Measurements from ENCODE around the gene UBE2I.
A peak's percentile ranks its signal among the peaks of the same experiment; 100 is the strongest.

UBE2I gene

DNA sequence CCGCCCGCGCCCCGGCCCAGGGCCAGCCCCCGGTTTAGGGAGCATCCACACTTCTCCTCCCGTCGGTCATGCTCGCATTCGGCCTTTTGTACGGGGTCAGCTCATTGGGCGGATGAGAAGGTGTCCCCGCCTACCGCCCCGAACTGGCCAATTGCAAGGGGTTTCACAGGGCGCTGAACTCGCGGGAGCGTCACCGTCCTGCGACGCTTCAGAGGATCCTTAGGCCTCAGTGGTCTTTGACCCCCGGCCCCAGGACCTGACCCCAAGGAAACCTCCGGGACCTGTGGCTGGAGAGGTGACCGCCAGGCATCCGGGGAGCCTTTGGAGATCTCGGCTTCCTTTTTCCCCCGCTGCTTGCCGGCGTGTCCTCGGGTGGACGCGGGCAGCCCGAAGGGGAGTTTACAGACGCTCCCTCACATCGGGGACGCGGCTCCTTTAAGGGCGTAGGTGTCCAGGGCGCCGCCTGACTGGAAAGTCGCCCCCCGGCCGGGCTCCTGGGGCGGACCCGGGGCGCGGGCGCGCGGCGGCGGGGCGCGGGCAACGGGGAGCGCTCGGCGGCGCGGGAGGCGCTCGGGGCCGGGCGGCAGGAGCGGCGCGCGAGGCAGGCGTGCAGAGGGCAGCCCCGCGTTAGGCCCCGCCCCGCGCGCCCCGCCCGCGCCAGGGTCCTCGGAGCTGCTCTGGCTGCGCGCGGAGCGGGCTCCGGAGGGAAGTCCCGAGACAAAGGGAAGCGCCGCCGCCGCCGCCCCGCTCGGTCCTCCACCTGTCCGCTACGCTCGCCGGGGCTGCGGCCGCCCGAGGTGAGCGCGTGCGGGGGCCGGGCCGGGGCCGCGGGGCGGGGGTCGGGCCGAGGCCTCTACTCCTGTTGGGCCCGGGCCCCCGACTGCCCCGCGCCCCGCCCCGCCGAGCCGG is at the start of gene UBE2I:
Gene UBE2I, plus strand, starts transcription at position 660 of the 909 bp plus-strand sequence. CDS start 4,395 bp downstream, outside the sequence.
- Histone ChIP-seq H3K4me1 (ENCODE audit: insufficient read depth, insufficient read length) (peaks cover 16% of the 10 kb centered on the region), H3K27me3 (ENCODE audit: insufficient read depth, insufficient read length) (no peaks in the 10 kb centered on the region), H3K9me3 (ENCODE audit: insufficient read depth, low read length) (no peaks in the 10 kb centered on the region), H3K9ac (ENCODE audit: insufficient read length, low read depth) (peak within 1 kb of the TSS; percentile 99), H3K4me3 (ENCODE audit: insufficient read length, low read depth) (peak within 1 kb of the TSS; percentile 96), H3K36me3 (ENCODE audit: insufficient read depth, insufficient read length, low read length) (peaks cover 39% of the 10 kb centered on the region)
- TF ChIP-seq SUZ12 (IDR thresholded peaks at IDR 0.05; ENCODE audit: extremely low read depth, insufficient read depth, insufficient read length) (no peak), YY1 (IDR thresholded peaks at IDR 0.05; ENCODE audit: insufficient read depth, insufficient read length) (no peak), ZNF274 (IDR thresholded peaks at IDR 0.05; ENCODE audit: low read depth, low read length) (no peak)
- DNase-seq (ENCODE audit: low read depth, low spot score): peak; percentile 97

DNA sequence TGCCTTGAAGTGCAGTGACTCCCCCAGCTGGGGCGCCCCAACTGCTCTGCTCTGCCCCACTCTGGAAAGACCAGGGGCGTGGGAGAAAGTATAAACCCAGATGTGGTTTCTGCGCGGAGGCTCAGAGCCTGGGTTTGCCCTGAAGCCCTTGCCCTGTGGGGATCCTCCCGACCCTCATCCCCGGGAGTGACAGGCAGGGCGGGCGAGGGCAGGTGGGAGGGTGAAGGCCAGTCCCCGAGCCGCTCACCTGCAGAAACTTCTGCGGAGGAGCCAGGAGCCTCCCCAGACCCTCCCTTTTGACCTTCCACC is 49.7 kb upstream of the UBE2I start:
- peak overlapping the region; percentile 50 for H3K9ac ChIP-seq (ENCODE audit: insufficient read length, low read depth)
- H3K4me3 ChIP-seq (ENCODE audit: insufficient read length, low read depth): no peak overlapping the region
- peaks cover 49% of the 10 kb centered on the region for H3K27me3 ChIP-seq (ENCODE audit: insufficient read depth, insufficient read length)
- H3K4me1 ChIP-seq (ENCODE audit: insufficient read depth, insufficient read length): no peaks in the 10 kb centered on the region
- H3K9me3 ChIP-seq (ENCODE audit: insufficient read depth, low read length): no peaks in the 10 kb centered on the region
- no peak for DNase-seq (ENCODE audit: low read depth, low spot score)
- TF ChIP-seq YY1 (IDR thresholded peaks at IDR 0.05; ENCODE audit: insufficient read depth, insufficient read length) (no peak), ZNF274 (IDR thresholded peaks at IDR 0.05; ENCODE audit: low read depth, low read length) (no peak)
- no peaks in the 10 kb centered on the region for H3K36me3 ChIP-seq (ENCODE audit: insufficient read depth, insufficient read length, low read length)

DNA sequence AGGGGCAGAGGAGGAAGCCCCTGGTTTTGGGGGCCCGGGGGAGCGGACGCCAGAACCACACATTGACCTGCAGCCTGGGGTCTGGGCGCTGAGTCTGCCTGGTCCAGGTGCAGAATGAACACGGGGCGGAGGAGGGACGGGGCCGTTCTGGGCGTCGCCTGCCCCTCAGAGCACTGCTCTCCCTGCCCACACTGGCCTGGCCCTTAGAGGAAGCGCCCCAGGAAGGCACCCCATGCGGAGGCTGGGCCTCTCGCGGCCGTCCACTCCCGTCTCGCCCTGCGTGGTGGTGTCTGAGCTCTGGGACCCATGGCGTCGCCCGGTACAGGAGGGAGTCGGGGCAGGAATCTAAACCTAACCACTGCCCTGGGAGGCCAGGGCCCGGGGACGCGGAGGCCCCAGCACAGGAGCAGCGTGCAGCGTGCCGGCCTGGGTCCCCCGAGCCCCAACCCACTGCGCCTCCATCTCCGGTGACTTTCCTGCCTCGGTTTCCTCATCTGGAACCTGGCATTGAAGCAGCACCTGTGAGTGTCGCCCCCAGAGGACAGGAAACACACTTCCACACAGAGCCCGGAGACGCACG is 49.2 kb upstream of the UBE2I start:
- Histone ChIP-seq H3K9ac (ENCODE audit: insufficient read length, low read depth) (no peak overlapping the region), H3K9me3 (ENCODE audit: insufficient read depth, low read length) (no peaks in the 10 kb centered on the region), H3K27me3 (ENCODE audit: insufficient read depth, insufficient read length) (peaks cover 49% of the 10 kb centered on the region), H3K4me1 (ENCODE audit: insufficient read depth, insufficient read length) (no peaks in the 10 kb centered on the region), H3K4me3 (ENCODE audit: insufficient read length, low read depth) (no peak overlapping the region), H3K36me3 (ENCODE audit: insufficient read depth, insufficient read length, low read length) (no peaks in the 10 kb centered on the region)
- DNase-seq (ENCODE audit: low read depth, low spot score): no peak
- TF ChIP-seq YY1 (IDR thresholded peaks at IDR 0.05; ENCODE audit: insufficient read depth, insufficient read length) (no peak), SUZ12 (IDR thresholded peaks at IDR 0.05; ENCODE audit: extremely low read depth, insufficient read depth, insufficient read length) (no peak), ZNF274 (IDR thresholded peaks at IDR 0.05; ENCODE audit: low read depth, low read length) (no peak)

DNA sequence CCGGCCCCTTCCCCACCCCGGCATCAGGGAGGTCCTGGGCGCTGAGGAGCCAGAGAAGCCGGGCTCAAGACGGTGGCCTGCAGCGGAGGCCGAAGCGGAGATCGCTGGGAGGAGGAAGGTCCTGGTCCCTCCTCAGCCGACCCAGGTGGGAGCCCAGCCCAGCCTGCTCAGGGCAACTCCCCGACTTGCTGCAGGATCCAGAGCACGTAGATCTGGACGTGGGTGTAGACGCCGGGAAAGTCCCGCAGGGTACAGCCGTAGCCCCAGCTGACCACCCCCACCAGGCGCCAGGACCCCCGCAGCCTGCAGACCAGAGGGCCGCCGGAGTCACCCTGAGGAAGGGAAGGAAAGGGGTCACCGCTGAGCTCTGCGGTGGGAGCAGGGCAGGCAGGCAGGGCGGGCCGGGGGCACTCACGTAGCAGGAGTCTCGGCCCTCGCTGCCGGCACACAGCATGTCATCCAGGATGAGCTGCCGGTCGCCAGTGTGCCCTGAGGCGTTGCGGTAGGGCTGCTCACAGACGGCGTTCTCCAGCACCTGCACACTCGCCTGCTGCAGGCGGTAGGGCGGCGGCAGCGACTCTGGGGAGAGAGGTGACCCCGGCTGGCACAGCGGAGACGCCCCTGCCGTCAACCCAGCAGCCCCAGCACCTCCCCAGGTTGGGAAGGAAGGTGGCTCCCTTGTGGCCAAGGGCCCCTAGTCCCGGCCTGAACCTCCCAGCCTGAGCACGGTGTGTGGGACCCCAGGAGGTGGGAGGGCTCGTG is 48.1 kb upstream of the UBE2I start:
- H3K9ac ChIP-seq (ENCODE audit: insufficient read length, low read depth): peak overlapping the region; percentile 44
- DNase-seq (ENCODE audit: low read depth, low spot score): no peak
- H3K27me3 ChIP-seq (ENCODE audit: insufficient read depth, insufficient read length): peaks cover 56% of the 10 kb centered on the region
- no peaks in the 10 kb centered on the region for H3K36me3 ChIP-seq (ENCODE audit: insufficient read depth, insufficient read length, low read length)
- H3K4me1 ChIP-seq (ENCODE audit: insufficient read depth, insufficient read length): no peaks in the 10 kb centered on the region
- H3K4me3 ChIP-seq (ENCODE audit: insufficient read length, low read depth): peak overlapping the region; percentile 4
- no peaks in the 10 kb centered on the region for H3K9me3 ChIP-seq (ENCODE audit: insufficient read depth, low read length)
- no peak for TF ChIP-seq YY1 (IDR thresholded peaks at IDR 0.05; ENCODE audit: insufficient read depth, insufficient read length)
- no peak for TF ChIP-seq ZNF274 (IDR thresholded peaks at IDR 0.05; ENCODE audit: low read depth, low read length)
- TF ChIP-seq SUZ12 (IDR thresholded peaks at IDR 0.05; ENCODE audit: extremely low read depth, insufficient read depth, insufficient read length): no peak

GRCh38 chr16:1262210-1262845 is 47.1 kb upstream of the UBE2I start:
- Histone ChIP-seq H3K9me3 (ENCODE audit: insufficient read depth, low read length) (no peaks in the 10 kb centered on the region; the same call in 1 of the 2 replicates), H3K36me3 (ENCODE audit: insufficient read depth, insufficient read length, low read length) (no peaks in the 10 kb centered on the region), H3K4me3 (ENCODE audit: insufficient read length, low read depth) (no peak overlapping the region), H3K4me1 (ENCODE audit: insufficient read depth, insufficient read length) (no peaks in the 10 kb centered on the region), H3K27me3 (ENCODE audit: insufficient read depth, insufficient read length) (peaks cover 53% of the 10 kb centered on the region), H3K9ac (ENCODE audit: insufficient read length, low read depth) (no peak overlapping the region)
- no peak for DNase-seq (ENCODE audit: low read depth, low spot score)
- no peak for TF ChIP-seq ZNF274 (IDR thresholded peaks at IDR 0.05; ENCODE audit: low read depth, low read length)
- TF ChIP-seq YY1 (IDR thresholded peaks at IDR 0.05; ENCODE audit: insufficient read depth, insufficient read length): no peak

GRCh38 chr16:1262846-1263221 is 46.6 kb upstream of the UBE2I start:
- Histone ChIP-seq H3K4me3 (ENCODE audit: insufficient read length, low read depth) (no peak overlapping the region), H3K36me3 (ENCODE audit: insufficient read depth, insufficient read length, low read length) (no peaks in the 10 kb centered on the region), H3K4me1 (ENCODE audit: insufficient read depth, insufficient read length) (no peaks in the 10 kb centered on the region), H3K27me3 (ENCODE audit: insufficient read depth, insufficient read length) (peaks cover 48% of the 10 kb centered on the region), H3K9me3 (ENCODE audit: insufficient read depth, low read length) (no peaks in the 10 kb centered on the region; the same call in 1 of the 2 replicates), H3K9ac (ENCODE audit: insufficient read length, low read depth) (no peak overlapping the region)
- DNase-seq (ENCODE audit: low read depth, low spot score): no peak
- TF ChIP-seq SUZ12 (IDR thresholded peaks at IDR 0.05; ENCODE audit: extremely low read depth, insufficient read depth, insufficient read length) (no peak), ZNF274 (IDR thresholded peaks at IDR 0.05; ENCODE audit: low read depth, low read length) (no peak), YY1 (IDR thresholded peaks at IDR 0.05; ENCODE audit: insufficient read depth, insufficient read length) (no peak)
